ENCODE data around the gene SRPX2. TPM values are rescaled to one million over a fixed set of nuclear protein-coding genes. Genes with fewer than 3 reads are reported as not detected.

Gene SRPX2
- total and polyA plus RNA-seq, 2 of the 13 experiments (the other 11 are each of a cell fraction or from before 2014, with no cell fraction given), result 1.5 to 6.7 TPM

GRCh38 chrX:100650841-100651240 lies 6.8 kb downstream of the SRPX2 start:
- Histone ChIP-seq H3K4me1 (ENCODE audit: insufficient read depth, low read length) (peaks cover 75% of the 10 kb centered on the region), H3K9ac (ENCODE audit: insufficient read depth, low read depth, low read length) (no peak overlapping the region), H3K4me2 (ENCODE audit: low read depth, low read length) (no peak overlapping the region), H3K79me2 (ENCODE audit: insufficient read depth, low read length) (no peaks in the 10 kb centered on the region), H3K27ac (ENCODE audit: extremely low read length, insufficient read depth, low read length) (no peak overlapping the region), H3K4me3 (replicated peaks in 1 of 3; ENCODE audit: insufficient read depth in 1 of 3, low read depth in 2 of 3, low read length in 3 of 3) (no peak overlapping the region), H4K20me1 (ENCODE audit: insufficient read depth, low read length) (no peaks in the 10 kb centered on the region), H2AFZ (ENCODE audit: low read length) (no peak overlapping the region), H3K36me3 (replicated peaks in 1 of 2; ENCODE audit: control insufficient read depth in 1 of 2, insufficient read depth in 2 of 2, low read length in 2 of 2) (no peaks in the 10 kb centered on the region), H3K9me3 (ENCODE audit: low read length) (no peaks in the 10 kb centered on the region), H3K27me3 (ENCODE audit: control insufficient read depth in 1 of 2, insufficient read depth in 2 of 2, low read length in 2 of 2) (no peaks in the 10 kb centered on the region)
- POLR2A ChIA-PET, result interaction anchor here (1.1 kb wide), 1 partner anchor 14 kb away, joined by 5 read pairs; the partner anchor contains the start of gene TSPAN6
- ATAC-seq (no peak), DNase-seq (ENCODE audit: low spot score) (no peak), FAIRE-seq (no peak)
- intact Hi-C loops (cut with micrococcal nuclease; ENCODE audit: unreplicated experiment), result no loop called here
- WGBS (ENCODE audit: low lambda C conversion rate), result no CpG with 5 or more reads among the region's 1 CpG
- no peak for TF ChIP-seq PAX8 (CRISPR knock-in tag; IDR thresholded peaks at IDR 0.05; ENCODE audit: borderline replicate concordance)
- TF ChIP-seq KLF12 (CRISPR knock-in tag; IDR thresholded peaks at IDR 0.05; ENCODE audit: borderline replicate concordance), result no peak
- no peak for TF ChIP-seq ZFP90 (CRISPR knock-in tag; IDR thresholded peaks at IDR 0.05; ENCODE audit: borderline replicate concordance)
- no peak for TF ChIP-seq NRL (CRISPR knock-in tag; IDR thresholded peaks at IDR 0.05; ENCODE audit: borderline replicate concordance)
- TF ChIP-seq ZNF292 (CRISPR knock-in tag; IDR thresholded peaks at IDR 0.05; ENCODE audit: borderline replicate concordance, low read depth), result no peak
- no peak for TF ChIP-seq ZBTB33 (CRISPR knock-in tag; IDR thresholded peaks at IDR 0.05)
- no peak for TF ChIP-seq ZNF879 (CRISPR knock-in tag; IDR thresholded peaks at IDR 0.05)
- TF ChIP-seq HNF1A (IDR thresholded peaks at IDR 0.05; ENCODE audit: low read depth), result no peak
- no peak for TF ChIP-seq HNF1A (CRISPR knock-in tag; IDR thresholded peaks at IDR 0.05; ENCODE audit: borderline replicate concordance)
- BruUV-seq (replicated peaks), result no TSS peak
- in situ Hi-C loops (cut with HindIII; ENCODE audit: extremely low pct_ligation_motif_present, low pct_unique_long_range_greater_than_20kb), result no loop called here
- CTCF ChIA-PET (ENCODE audit: low intra/inter-chr PET ratio, low total read pairs), result no interaction called here
